Tibial nerve (tissue), 4 donors: ENCODE results near the gene HRK.

Experiments used
- CTCF ChIP-seq, 5 experiments: fragments of 200-600 bp in 3 of 5; fragments of 450-650 bp in 2 of 5; sonication (generic) in 3 of 5; IDR thresholded peaks; one replicate each; pipeline ENCODE4 v1.5.1; 2016 to 2019; ENCODE audit warnings: antibody characterized with exemption in 5 of 5, mild to moderate bottlenecking in 3 of 5, moderate library complexity in 2 of 5
- EP300 ChIP-seq, 2 donors: sonication (generic); formaldehyde crosslinking; IDR thresholded peaks; one replicate each; pipeline ENCODE4 v1.6.1; 2017; ENCODE audit warnings: antibody characterized with exemption in 2 of 2, mild to moderate bottlenecking in 1 of 2
- POLR2A ChIP-seq, 2 donors: fragments of 450-650 bp; IDR thresholded peaks; one replicate each; pipeline ENCODE4 v1.6.1; 2017; ENCODE audit warnings: antibody characterized with exemption in 2 of 2, mild to moderate bottlenecking in 2 of 2, moderate library complexity in 2 of 2

- TF ChIP-seq EP300 (IDR thresholded peaks at IDR 0.05) (no peak), CTCF (IDR thresholded peaks at IDR 0.05) (no peak), POLR2A (IDR thresholded peaks at IDR 0.05) (no peak)
Measured at GRCh38 chr12:116887244-116887643, 6.0 kb upstream of the HRK start.
